ENCODE data around the gene JMJD8.

The JMJD8 gene, protein sequence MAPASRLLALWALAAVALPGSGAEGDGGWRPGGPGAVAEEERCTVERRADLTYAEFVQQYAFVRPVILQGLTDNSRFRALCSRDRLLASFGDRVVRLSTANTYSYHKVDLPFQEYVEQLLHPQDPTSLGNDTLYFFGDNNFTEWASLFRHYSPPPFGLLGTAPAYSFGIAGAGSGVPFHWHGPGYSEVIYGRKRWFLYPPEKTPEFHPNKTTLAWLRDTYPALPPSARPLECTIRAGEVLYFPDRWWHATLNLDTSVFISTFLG

GRCh38 chr16:684071-684794 lies at the start of gene JMJD8:
Gene JMJD8 (minus strand): TSS chr16:684334. CDS start chr16:684319, 15 bp downstream.
- peak; percentile 97 to 99 for DNase-seq (ENCODE audit: low read depth in 1 of 2, low spot score in 1 of 2)
- in situ Hi-C loops (cut with HindIII; ENCODE audit: low pct_unique_long_range_greater_than_20kb, low sequenced_read_pairs) = no loop called here
- TF ChIP-seq JUND (IDR thresholded peaks at IDR 0.05; ENCODE audit: low read depth) = no peak

DNA sequence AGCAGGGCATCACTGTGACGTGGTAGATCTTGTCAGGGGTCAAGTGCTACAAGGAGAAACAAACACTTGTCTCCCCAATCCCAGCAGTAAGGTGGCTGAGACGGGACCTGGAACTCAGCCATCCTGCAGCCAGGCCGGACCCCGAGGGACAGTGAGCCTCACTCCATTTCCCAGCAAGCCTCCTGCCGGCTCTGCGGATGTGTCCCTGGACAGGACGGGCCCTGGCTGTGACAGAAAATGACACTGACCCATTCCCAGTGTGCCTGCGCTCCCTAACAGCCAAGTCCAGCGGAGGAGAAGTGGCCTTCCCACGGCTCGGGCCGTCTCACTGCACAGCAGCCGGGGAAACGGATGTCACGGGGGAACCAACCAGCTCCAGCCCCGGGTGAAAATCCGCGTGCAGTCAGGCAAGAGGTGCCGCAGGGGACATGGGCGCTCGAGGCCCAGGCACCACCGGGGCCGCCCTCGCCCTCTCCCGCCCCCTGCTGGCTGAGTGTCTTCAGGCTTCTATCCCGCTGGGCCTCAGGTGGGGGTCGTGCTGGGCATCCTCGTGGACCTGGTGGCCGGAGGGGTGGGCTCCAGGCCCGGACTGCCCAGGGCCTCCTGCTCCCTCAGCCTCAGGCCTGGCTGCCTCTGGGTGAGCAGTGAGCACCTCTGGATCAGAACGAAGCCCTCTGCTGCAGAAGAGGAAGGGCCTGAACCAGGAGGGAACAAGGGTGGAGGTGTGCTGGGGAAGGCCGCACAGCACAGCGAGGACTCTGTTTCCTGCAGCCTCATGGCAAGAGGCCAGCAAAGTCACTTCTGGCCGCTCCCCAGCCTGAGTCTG lies 49.5 kb upstream of the JMJD8 start:
- no peak for TF ChIP-seq JUND (IDR thresholded peaks at IDR 0.05; ENCODE audit: low read depth)
- DNase-seq (ENCODE audit: low read depth in 1 of 2, low spot score in 1 of 2) = no peak
- in situ Hi-C loops (cut with HindIII; ENCODE audit: low pct_unique_long_range_greater_than_20kb, low sequenced_read_pairs) = no loop called here

- DNase-seq (ENCODE audit: low read depth in 1 of 2, low spot score in 1 of 2) = no peak
- no peak for TF ChIP-seq JUND (IDR thresholded peaks at IDR 0.05; ENCODE audit: low read depth)
- in situ Hi-C loops (cut with HindIII; ENCODE audit: low pct_unique_long_range_greater_than_20kb, low sequenced_read_pairs) = no loop called here
These were observed 48.8 kb upstream of the JMJD8 start for GRCh38 chr16:732936-733335.

DNA sequence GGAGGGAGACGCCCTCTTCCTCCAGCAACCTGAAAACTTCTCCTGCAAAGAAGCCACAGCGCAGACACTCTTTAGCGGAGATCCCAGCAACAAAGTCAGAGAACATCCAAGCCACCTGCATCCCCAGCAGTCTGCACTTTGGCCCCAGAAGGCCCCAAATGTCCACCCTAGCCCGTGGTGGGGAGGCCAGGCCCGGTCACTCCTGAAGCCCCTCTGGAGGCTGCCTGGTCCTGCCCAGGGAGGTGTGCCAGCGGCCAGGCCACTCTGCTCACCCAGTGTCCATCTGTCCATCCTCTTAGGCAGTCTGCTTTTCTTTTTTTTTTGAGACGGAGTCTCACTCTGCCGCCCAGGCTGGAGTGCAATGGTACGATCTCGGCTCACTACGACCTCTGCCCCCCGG lies 48.2 kb upstream of the JMJD8 start:
- in situ Hi-C loops (cut with HindIII; ENCODE audit: low pct_unique_long_range_greater_than_20kb, low sequenced_read_pairs) = no loop called here
- DNase-seq (ENCODE audit: low read depth in 1 of 2, low spot score in 1 of 2) = no peak
- no peak for TF ChIP-seq JUND (IDR thresholded peaks at IDR 0.05; ENCODE audit: low read depth)

- no peak for DNase-seq (ENCODE audit: low read depth in 1 of 2, low spot score in 1 of 2)
- TF ChIP-seq JUND (IDR thresholded peaks at IDR 0.05; ENCODE audit: low read depth) = no peak
- in situ Hi-C loops (cut with HindIII; ENCODE audit: low pct_unique_long_range_greater_than_20kb, low sequenced_read_pairs) = no loop called here
These were observed 46.8 kb upstream of the JMJD8 start for GRCh38 chr16:730666-731509.

GRCh38 chr16:729768-730665 lies 45.9 kb upstream of the JMJD8 start:
- no peak for DNase-seq (ENCODE audit: low read depth in 1 of 2, low spot score in 1 of 2)
- in situ Hi-C loops (cut with HindIII; ENCODE audit: low pct_unique_long_range_greater_than_20kb, low sequenced_read_pairs) = no loop called here
- TF ChIP-seq JUND (IDR thresholded peaks at IDR 0.05; ENCODE audit: low read depth) = no peak

DNA sequence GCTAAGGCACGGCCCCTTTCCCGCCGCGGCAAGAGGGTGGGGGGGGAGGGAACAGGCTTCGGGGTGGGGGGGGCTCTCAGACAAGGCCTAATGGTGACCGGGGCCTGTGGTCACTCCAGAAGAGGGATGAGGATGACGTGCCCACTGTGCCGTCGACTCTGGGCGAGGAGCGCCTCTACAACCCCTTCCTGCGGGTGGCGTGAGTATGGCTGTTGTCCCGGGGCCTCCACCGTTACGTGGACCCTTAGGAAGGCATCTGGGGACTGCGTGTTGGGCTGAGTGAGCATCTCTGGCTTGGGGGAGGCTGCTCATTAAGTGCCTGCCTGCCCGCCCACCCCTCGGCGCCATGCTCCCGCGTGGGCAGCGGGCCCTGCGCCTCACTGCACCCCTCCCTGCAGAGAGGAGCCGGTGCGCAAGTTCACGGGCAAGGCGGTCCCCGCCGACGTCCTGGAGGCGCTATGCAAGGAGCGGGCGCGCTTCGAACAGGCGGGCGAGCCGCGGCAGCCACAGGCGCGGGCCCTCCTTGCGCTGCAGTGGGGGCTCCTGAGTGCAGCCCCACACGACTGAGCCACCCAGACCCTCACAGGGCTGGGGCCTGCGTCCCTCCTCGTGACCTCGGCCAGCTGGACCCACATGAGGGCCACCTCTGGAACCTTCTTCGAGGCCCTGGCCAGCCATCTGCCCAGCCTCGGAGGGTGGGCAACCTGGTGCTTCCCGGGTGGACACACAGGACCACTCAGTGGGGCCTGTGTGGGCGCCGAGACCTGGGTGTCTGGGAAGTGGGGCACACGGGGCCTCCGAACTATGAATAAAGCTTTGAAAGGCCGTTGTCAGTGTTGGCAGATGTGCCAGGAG lies 45.0 kb upstream of the JMJD8 start:
- no peak for DNase-seq (ENCODE audit: low read depth in 1 of 2, low spot score in 1 of 2)
- in situ Hi-C loops (cut with HindIII; ENCODE audit: low pct_unique_long_range_greater_than_20kb, low sequenced_read_pairs) = no loop called here
- TF ChIP-seq JUND (IDR thresholded peaks at IDR 0.05; ENCODE audit: low read depth) = no peak

- DNase-seq (ENCODE audit: low read depth in 1 of 2, low spot score in 1 of 2) = peak; percentile 71 to 93
- TF ChIP-seq JUND (IDR thresholded peaks at IDR 0.05; ENCODE audit: low read depth) = no peak
- in situ Hi-C loops (cut with HindIII; ENCODE audit: low pct_unique_long_range_greater_than_20kb, low sequenced_read_pairs) = no loop called here
These were observed 44.2 kb upstream of the JMJD8 start for GRCh38 chr16:728131-728889.

DNA sequence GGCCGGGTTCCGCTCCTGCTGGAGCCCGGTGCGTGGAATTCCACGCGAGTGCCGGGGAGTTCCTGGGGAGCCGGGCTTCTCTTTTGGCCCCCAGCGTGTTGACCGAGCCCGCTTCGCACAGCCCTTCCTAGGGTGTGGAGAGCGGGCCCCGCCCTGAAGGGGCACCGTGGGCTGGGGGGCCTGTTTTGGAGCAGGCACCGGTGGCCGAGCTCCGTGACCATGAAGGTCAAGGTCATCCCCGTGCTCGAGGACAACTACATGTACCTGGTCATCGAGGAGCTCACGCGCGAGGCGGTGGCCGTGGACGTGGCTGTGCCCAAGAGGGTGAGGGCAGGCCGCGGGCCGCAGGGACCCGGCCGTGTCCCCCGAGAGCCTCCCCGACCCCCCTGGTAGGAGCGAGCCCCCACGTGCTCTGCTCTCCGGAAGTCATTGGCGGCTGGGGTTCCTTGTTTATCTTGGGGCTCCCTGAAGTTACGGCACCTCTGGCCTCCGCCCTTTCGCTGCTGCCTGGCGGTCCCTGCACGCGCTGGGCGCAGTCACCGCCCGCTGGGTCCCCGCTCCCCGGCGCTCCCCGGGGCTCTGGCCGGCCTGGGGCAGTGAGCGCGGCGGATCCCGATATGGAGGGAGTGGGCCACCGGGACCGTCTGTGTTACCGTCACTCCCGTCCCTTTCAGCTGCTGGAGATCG lies 43.3 kb upstream of the JMJD8 start:
- in situ Hi-C loops (cut with HindIII; ENCODE audit: low pct_unique_long_range_greater_than_20kb, low sequenced_read_pairs) = no loop called here
- no peak for TF ChIP-seq JUND (IDR thresholded peaks at IDR 0.05; ENCODE audit: low read depth)
- DNase-seq (ENCODE audit: low read depth in 1 of 2, low spot score in 1 of 2) = no peak

Data from T47D (cell line).